Measurements from ENCODE around the gene ADCY5. TPM values are rescaled to one million over a fixed set of nuclear protein-coding genes. Genes with fewer than 3 reads are reported as not detected.

The ADCY5 gene
- total RNA-seq, 4 donors from 2014 or later = 3.5 to 44.6 (median 14.5) TPM

GRCh38 chr3:123444744-123445143 lies 4.1 kb downstream of the ADCY5 start:
- H3K4me3 ChIP-seq = peak overlapping the region in 1 of 4 donors; percentile 64
- H3K9me3 ChIP-seq = no peaks in the 10 kb centered on the region
- H3K4me1 ChIP-seq = peaks cover 0 to 15% (median 7%) of the 10 kb centered on the region in 4 donors
- no peak for DNase-seq
- no peaks in the 10 kb centered on the region for H3K36me3 ChIP-seq
- no peak for TF ChIP-seq CTCF (IDR thresholded peaks at IDR 0.05)
- TF ChIP-seq POLR2A (IDR thresholded peaks at IDR 0.05) = no peak
- peak overlapping the region in 1 of 4 donors; percentile 31 for H3K27ac ChIP-seq
- H3K27me3 ChIP-seq = peaks cover 0 to 6% of the 10 kb centered on the region in 2 donors

- Histone ChIP-seq H3K9me3 (no peaks in the 10 kb centered on the region), H3K27ac (peak overlapping the region in 1 of 4 donors; percentile 31), H3K4me1 (peaks cover 0 to 10% (median 5%) of the 10 kb centered on the region in 4 donors), H3K27me3 (peaks cover 0 to 2% of the 10 kb centered on the region in 2 donors), H3K36me3 (no peaks in the 10 kb centered on the region), H3K4me3 (peak overlapping the region in 1 of 4 donors; percentile 12)
- TF ChIP-seq CTCF (IDR thresholded peaks at IDR 0.05) = no peak
- no peak for TF ChIP-seq POLR2A (IDR thresholded peaks at IDR 0.05)
- DNase-seq = no peak
These were observed 4.9 kb downstream of the ADCY5 start for GRCh38 chr3:123444023-123444422.

- no peak overlapping the region for H3K27ac ChIP-seq
- no peak overlapping the region for H3K4me3 ChIP-seq
- no peaks in the 10 kb centered on the region for H3K9me3 ChIP-seq
- H3K36me3 ChIP-seq = no peaks in the 10 kb centered on the region
- H3K4me1 ChIP-seq = no peaks in the 10 kb centered on the region
- no peak for TF ChIP-seq POLR2A (IDR thresholded peaks at IDR 0.05)
- TF ChIP-seq CTCF (IDR thresholded peaks at IDR 0.05) = no peak
- no peaks in the 10 kb centered on the region for H3K27me3 ChIP-seq
- DNase-seq = no peak
These were observed 6.0 kb downstream of the ADCY5 start for GRCh38 chr3:123442908-123443307.

GRCh38 chr3:123442125-123442524 lies 6.8 kb downstream of the ADCY5 start:
- no peaks in the 10 kb centered on the region for H3K27me3 ChIP-seq
- H3K27ac ChIP-seq = no peak overlapping the region
- no peak overlapping the region for H3K4me3 ChIP-seq
- no peaks in the 10 kb centered on the region for H3K36me3 ChIP-seq
- no peaks in the 10 kb centered on the region for H3K4me1 ChIP-seq
- TF ChIP-seq CTCF (IDR thresholded peaks at IDR 0.05) = no peak
- no peak for TF ChIP-seq POLR2A (IDR thresholded peaks at IDR 0.05)
- H3K9me3 ChIP-seq = no peaks in the 10 kb centered on the region
- DNase-seq = no peak

- no peak overlapping the region for H3K27ac ChIP-seq
- H3K4me3 ChIP-seq = no peak overlapping the region
- H3K36me3 ChIP-seq = no peaks in the 10 kb centered on the region
- no peak for TF ChIP-seq POLR2A (IDR thresholded peaks at IDR 0.05)
- no peak for TF ChIP-seq CTCF (IDR thresholded peaks at IDR 0.05)
- no peaks in the 10 kb centered on the region for H3K4me1 ChIP-seq
- no peaks in the 10 kb centered on the region for H3K27me3 ChIP-seq
- DNase-seq = no peak
- no peaks in the 10 kb centered on the region for H3K9me3 ChIP-seq
These were observed 8.9 kb downstream of the ADCY5 start for GRCh38 chr3:123439806-123440580.

All from Peyer's patch (tissue), 4 donors.